SK-MEL-5 (cell line): Measurements from ENCODE around the gene KCNJ16. TPM values are rescaled to one million over a fixed set of nuclear protein-coding genes. Genes with fewer than 3 reads are reported as not detected.

Source experiments
- DNase-seq: peaks from one replicate; pipeline ENCODE4 v3.0.0-alpha.2; 2016; ENCODE audit warnings: low read depth, low spot score
- in situ Hi-C: cut with HindIII; loops from 2 replicates; pipeline ENCODE4 v1.10.0; 2016; ENCODE audit warnings: low sequenced_read_pairs, high pct_unique_total_duplicates, low pct_unique_long_range_greater_than_20kb
- total RNA-seq: library from RNA; depleted of rRNA; stranded (reverse); fragments of >200 nt; shearing (Covaris generic); gene quantifications from 2 replicates; pipeline ENCODE4 v1.2.3, GENCODE V29; 2014; rRNA removed

Gene KCNJ16
- total RNA-seq, 1 experiment from 2014 or later, result 0.03 TPM

DNA sequence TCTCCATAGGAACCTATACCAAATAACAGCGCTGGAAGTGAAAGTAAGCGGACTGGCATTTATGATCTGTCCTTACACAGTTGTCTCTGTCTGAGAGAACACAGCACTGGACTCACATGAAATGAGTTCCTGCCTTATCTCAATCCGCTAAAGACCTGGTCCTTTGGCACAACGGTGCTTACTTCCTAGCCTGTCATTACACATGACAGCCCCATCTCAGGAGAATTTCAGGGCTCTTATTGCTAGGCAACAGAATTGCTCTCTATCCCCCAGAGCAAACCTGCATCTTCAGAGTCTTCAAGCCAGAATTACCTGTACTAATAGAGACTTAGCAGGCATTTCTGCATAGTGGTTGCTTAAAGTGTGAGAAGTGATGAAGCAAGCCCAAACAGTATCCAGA is 98.7 kb downstream of the KCNJ16 start:
- in situ Hi-C loops, result no loop called here
- DNase-seq, result no peak

DNA sequence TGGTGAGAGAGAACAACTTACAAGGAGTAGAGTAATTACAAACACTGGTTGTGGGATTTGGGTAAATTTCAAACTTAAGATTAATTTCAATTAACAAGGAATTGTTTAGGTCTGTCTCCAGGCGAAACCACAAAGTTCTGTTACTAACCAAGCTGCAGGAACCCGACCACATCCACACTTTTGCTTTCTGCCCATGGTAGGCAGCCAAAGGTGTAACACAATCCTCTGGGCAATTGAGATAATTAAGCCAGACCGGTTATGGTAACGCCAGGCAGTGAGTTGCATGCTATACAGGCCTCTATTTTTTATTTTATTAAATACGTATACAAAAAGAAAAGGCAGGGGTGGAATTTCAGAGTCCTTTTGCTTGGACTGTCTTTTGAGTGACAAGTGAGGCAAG is 106.4 kb downstream of the KCNJ16 start:
- in situ Hi-C loops, result no loop called here
- no peak for DNase-seq

DNA sequence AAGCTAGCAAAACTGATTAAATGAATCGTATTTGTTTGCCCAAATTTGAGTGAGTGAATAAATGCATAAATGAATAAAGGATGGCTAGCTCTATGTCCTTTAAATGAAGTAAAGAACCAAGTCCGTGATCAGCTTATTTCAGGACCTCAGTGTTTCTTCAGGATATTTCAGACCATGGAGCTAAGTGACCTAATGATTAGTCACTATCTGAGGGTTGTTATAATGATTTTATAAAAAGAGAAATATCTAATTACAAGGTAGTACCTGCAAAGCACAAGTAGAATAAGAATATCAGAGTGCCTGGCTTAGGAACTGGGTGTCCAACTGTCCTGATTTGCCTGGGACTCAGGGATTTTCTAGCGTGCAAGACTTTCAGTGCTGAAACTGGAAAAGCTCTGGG is 106.8 kb downstream of the KCNJ16 start:
- in situ Hi-C loops, result no loop called here
- DNase-seq, result no peak

DNA sequence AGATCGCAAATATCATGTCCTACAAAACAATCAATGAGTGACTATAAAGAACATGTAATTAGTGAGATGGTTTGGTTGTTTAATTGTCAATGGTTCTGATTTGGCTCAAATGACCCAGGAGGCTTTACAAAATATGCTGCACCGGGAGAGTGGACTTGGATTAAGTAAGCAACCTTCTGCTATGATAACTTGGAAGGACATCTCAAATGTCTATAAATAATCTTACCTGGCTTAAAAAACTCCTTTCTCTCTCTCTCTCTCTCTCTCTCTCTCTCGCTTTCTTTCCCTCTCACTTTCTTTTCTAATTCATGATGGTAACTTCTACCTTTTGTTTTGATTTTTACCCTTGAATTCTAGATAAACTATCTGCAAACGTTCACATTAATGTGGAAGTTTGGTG is 108.5 kb downstream of the KCNJ16 start:
- no peak for DNase-seq

DNA sequence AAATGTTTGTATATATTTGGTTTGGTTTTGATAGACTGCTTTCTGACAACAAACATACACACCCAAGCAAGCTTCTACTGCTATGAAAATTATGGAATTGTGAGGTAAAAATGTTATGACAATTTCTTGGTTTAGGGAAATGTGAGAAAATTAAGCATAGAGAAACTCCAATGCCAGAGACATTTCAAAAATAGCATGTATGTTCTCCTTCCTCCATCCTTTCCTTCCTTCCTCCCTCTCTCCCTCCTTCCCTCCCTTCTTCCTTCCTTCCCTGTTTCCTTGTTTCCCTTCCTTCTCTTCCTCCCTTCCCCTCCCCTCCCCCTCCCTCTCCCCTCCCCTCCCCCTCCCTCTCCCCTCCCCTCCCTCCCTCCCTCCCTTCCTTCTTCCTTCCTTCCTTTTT is 109.2 kb downstream of the KCNJ16 start:
- in situ Hi-C loops, result no loop called here
- no peak for DNase-seq

More for the DNA sequence above, 108.5 kb downstream of the KCNJ16 start:
- in situ Hi-C loops, result no loop called here

DNA sequence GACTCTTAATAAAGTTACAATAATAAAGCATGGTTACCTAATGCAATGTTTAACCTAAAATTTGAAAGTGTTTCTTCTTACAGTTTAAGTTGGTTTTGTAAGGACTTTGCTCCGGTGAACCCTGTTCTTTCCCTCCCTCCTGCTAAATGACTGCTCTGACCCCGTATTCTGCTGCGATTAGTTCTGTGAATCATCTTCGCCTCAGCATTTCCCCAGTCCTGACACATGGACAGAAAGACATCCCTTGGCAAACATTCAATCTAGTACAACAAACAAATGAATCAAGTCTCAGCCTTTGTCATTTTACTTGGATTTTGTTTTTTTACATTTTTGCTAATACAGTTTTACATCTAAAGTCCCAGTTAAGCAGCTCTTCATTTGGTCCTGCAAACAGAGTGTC is 109.7 kb downstream of the KCNJ16 start:
- no peak for DNase-seq
- in situ Hi-C loops, result no loop called here

Other genes with a start within 250 kb of the KCNJ16 start
- gene KCNJ2, start 94.3 kb downstream of the KCNJ16 start, total RNA-seq, result 1.0 and 1.2 TPM in 2 replicates